ENCODE results near the gene MCRS1.
A peak's percentile ranks its signal among the peaks of the same experiment; 100 is the strongest.

Gene MCRS1

DNA sequence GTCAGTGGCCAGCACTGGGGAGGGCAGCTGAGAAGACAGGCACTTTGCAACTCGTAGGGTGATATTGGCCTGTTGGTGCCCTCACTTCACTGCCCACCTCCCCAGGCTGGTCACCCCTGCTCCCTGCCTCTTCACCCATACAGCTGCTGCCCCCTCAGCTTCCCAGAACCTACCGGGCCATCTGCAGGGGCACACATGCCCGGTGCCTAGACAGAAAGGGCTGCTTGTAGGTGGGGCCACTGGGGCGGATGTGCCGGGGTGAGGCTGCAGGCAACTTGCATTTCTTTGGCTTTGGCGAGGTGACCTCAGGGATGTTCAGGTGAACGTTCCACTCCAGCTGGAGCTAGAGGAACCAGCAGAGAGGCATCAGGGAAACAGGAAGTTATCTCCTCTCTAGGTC is 20.3 kb upstream of the MCRS1 start:
- peaks cover 57% of the 10 kb centered on the region for H3K36me3 Mint-ChIP-seq (ENCODE audit: low read depth)

DNA sequence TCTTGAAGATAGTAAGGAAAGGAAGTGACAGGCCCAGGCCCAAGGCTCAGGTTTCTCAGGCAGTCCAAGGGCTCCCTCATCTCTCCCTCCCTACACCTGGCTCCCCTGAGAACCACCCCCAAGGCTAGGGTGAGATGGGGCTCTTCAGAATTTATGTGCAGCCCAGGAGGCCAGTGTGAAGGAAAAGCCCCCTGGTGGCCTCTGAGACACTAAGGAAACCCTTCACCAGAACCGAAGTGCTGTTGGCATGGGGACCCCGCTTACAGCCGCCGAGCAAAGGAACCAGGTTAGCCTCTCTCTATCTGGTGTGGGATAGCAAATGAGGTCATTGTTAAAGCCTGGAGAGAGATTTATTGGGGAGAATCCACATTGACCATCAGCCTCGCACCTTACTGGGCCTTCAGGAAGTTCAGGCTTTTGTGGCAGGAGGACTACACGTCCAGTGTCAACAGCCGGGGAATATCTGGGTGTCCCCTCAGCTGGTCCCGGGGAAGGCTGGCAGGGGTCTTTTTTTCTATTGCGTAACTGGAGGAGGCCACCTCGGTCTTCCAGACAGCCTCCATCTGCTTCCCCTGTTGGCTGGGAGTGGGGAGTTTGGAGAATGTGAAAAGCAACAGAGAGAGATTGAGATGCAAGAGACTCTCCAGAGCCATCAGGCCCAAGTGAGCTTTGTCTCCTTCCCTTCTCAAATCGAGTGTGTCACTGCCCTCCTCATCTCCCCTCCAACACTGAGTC is 19.4 kb upstream of the MCRS1 start:
- no peak overlapping the region for H3K27ac Mint-ChIP-seq

More for the DNA sequence above, 20.3 kb upstream of the MCRS1 start:
- Mint-ChIP-seq H3K9me3 (peaks cover 3% of the 10 kb centered on the region), H3K27ac (no peak overlapping the region), H3K27me3 (no peaks in the 10 kb centered on the region), H3K4me1 (ENCODE audit: low read depth) (no peaks in the 10 kb centered on the region), H3K4me3 (no peak overlapping the region)
- no peak for DNase-seq

GRCh38 chr12:49585477-49586459 is 17.8 kb upstream of the MCRS1 start:
- H3K27ac Mint-ChIP-seq: no peak overlapping the region
- H3K4me1 Mint-ChIP-seq (ENCODE audit: low read depth): peaks cover 15% of the 10 kb centered on the region
- no peak overlapping the region for H3K4me3 Mint-ChIP-seq
- H3K9me3 Mint-ChIP-seq: peaks cover 3% of the 10 kb centered on the region
- no peaks in the 10 kb centered on the region for H3K27me3 Mint-ChIP-seq
- peaks cover 62% of the 10 kb centered on the region for H3K36me3 Mint-ChIP-seq (ENCODE audit: low read depth)
- DNase-seq: no peak

More for the DNA sequence above, 19.4 kb upstream of the MCRS1 start:
- H3K9me3 Mint-ChIP-seq: peaks cover 3% of the 10 kb centered on the region
- no peaks in the 10 kb centered on the region for H3K27me3 Mint-ChIP-seq
- peaks cover 3% of the 10 kb centered on the region for H3K4me1 Mint-ChIP-seq (ENCODE audit: low read depth)
- DNase-seq: no peak
- peaks cover 65% of the 10 kb centered on the region for H3K36me3 Mint-ChIP-seq (ENCODE audit: low read depth)
- no peak overlapping the region for H3K4me3 Mint-ChIP-seq

GRCh38 chr12:49584591-49584990 is 16.6 kb upstream of the MCRS1 start:
- Mint-ChIP-seq H3K27me3 (no peaks in the 10 kb centered on the region), H3K27ac (no peak overlapping the region), H3K36me3 (ENCODE audit: low read depth) (peaks cover 58% of the 10 kb centered on the region), H3K4me3 (no peak overlapping the region), H3K4me1 (ENCODE audit: low read depth) (peaks cover 21% of the 10 kb centered on the region), H3K9me3 (no peaks in the 10 kb centered on the region)
- DNase-seq: no peak

DNA sequence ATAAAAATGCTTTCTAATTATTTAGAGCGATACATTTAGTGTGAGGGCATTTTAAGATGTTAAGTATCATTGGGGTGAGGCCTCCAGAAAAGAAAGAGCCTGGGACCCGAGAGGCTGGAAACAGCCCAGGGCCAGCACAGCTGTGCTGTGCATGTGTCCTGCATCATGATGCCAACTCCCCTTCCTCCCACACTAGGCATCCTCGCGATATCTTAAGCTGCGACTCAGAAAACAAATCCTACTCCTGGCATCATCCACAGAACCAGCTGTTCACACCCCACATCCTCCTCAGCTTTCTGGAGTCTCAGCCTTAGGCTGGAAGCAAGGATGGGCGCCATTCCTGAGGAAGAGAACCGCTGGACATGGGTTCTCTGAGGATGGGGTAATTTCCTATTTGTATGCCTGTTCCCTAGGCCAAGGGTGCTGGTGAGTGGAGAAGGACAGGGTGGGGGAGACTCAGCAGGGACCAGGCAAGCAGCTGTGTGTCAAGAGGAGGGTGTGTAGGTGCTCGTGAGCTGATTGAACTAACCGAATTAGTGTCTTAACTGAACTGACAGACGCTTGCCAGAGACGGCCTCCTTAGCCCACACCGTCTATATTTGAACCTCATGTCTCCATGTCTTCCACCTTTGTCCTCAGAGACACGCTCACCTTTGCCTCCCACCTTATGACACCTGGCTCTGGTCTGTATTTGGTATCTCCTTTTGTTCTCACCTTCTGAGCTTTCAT is 15.6 kb upstream of the MCRS1 start:
- Mint-ChIP-seq H3K27ac (no peak overlapping the region), H3K9me3 (no peaks in the 10 kb centered on the region), H3K4me3 (no peak overlapping the region), H3K27me3 (no peaks in the 10 kb centered on the region), H3K36me3 (ENCODE audit: low read depth) (peaks cover 59% of the 10 kb centered on the region), H3K4me1 (ENCODE audit: low read depth) (peaks cover 21% of the 10 kb centered on the region)
- DNase-seq: no peak

GRCh38 chr12:49582850-49583249 is 14.9 kb upstream of the MCRS1 start:
- Mint-ChIP-seq H3K4me3 (no peak overlapping the region), H3K4me1 (ENCODE audit: low read depth) (peaks cover 21% of the 10 kb centered on the region), H3K27ac (no peak overlapping the region), H3K27me3 (no peaks in the 10 kb centered on the region), H3K36me3 (ENCODE audit: low read depth) (peaks cover 57% of the 10 kb centered on the region), H3K9me3 (no peaks in the 10 kb centered on the region)
- DNase-seq: no peak

DNA sequence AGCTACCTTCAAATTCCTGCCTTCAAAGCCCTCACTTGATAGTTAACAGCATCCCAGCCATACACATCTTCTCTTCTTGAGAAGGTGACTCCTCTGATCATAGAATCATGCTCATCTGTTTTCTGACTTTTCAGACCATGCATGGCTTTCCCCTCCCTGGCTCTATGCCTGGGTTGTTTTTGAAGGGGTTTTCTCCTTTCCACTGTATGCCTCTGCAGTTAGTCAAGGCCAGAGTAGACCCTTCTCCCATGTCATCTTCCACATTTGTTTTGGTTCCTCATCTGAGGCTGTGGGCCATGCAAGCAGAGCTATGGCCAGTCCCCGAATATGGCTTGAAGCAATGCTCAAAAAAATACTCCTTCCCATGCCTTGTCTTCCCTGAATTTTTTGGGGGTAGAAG is 14.3 kb upstream of the MCRS1 start:
- no peak for DNase-seq
- H3K27ac Mint-ChIP-seq: peak overlapping the region; percentile 8
- H3K9me3 Mint-ChIP-seq: no peaks in the 10 kb centered on the region
- H3K36me3 Mint-ChIP-seq (ENCODE audit: low read depth): peaks cover 50% of the 10 kb centered on the region
- H3K4me3 Mint-ChIP-seq: no peak overlapping the region
- H3K4me1 Mint-ChIP-seq (ENCODE audit: low read depth): peaks cover 21% of the 10 kb centered on the region
- H3K27me3 Mint-ChIP-seq: no peaks in the 10 kb centered on the region

- no peaks in the 10 kb centered on the region for H3K9me3 Mint-ChIP-seq
- H3K27me3 Mint-ChIP-seq: no peaks in the 10 kb centered on the region
- H3K36me3 Mint-ChIP-seq (ENCODE audit: low read depth): peaks cover 52% of the 10 kb centered on the region
- no peak overlapping the region for H3K4me3 Mint-ChIP-seq
- DNase-seq: peak; percentile 58
- peaks cover 21% of the 10 kb centered on the region for H3K4me1 Mint-ChIP-seq (ENCODE audit: low read depth)
- peak overlapping the region; percentile 42 for H3K27ac Mint-ChIP-seq
These were observed 12.9 kb upstream of the MCRS1 start for GRCh38 chr12:49580572-49581535.

GRCh38 chr12:49578471-49579112 is 10.7 kb upstream of the MCRS1 start:
- H3K4me3 Mint-ChIP-seq: no peak overlapping the region

GRCh38 chr12:49577589-49578315 is 9.8 kb upstream of the MCRS1 start:
- H3K27ac Mint-ChIP-seq: no peak overlapping the region
- no peak overlapping the region for H3K4me3 Mint-ChIP-seq
- peaks cover 21% of the 10 kb centered on the region for H3K4me1 Mint-ChIP-seq (ENCODE audit: low read depth)

More at GRCh38 chr12:49578471-49579112, 10.7 kb upstream of the MCRS1 start:
- Mint-ChIP-seq H3K4me1 (ENCODE audit: low read depth) (peaks cover 21% of the 10 kb centered on the region), H3K27me3 (no peaks in the 10 kb centered on the region), H3K36me3 (ENCODE audit: low read depth) (peaks cover 53% of the 10 kb centered on the region), H3K9me3 (no peaks in the 10 kb centered on the region), H3K27ac (no peak overlapping the region)
- no peak for DNase-seq

DNA sequence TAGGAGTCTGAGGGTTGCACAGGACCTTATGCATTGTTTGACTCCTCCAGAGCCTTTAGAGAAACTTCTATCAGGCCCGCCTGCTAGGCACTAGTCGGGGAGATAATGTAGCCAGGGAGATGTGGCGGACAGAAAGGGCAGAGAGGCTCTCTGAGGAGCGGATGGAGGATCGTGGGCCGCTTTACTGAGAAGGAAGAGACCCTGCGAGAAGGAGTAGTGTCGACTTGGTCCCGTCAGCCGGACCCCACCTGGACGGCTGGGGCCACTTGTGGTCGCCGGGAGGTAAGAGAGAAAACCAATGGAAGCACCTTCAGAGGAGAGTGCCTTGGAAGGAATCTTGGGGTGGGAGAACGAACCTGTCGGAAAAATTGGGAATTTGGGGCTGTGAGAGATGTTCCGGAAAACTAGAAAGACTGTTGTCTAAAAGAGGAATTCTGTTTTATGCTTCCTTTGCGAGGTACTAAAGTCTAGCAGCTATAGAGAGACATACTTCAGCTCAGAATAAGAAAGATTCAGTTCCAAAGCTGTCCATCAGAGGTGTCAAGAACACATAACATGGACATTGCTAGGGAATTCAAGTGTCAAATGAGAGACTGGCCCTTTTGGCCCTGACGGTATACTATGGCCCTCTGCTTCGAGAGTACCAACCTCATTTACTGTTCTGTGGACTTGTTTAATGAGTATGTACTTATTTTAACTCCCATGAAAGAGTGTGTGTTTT is 660 bp upstream of the MCRS1 start:
- peak overlapping the region; percentile 97 for H3K4me3 Mint-ChIP-seq
- H3K9me3 Mint-ChIP-seq: no peaks in the 10 kb centered on the region
- no peak for DNase-seq
- peaks cover 58% of the 10 kb centered on the region for H3K36me3 Mint-ChIP-seq (ENCODE audit: low read depth)
- peak overlapping the region; percentile 99 for H3K27ac Mint-ChIP-seq
- H3K4me1 Mint-ChIP-seq (ENCODE audit: low read depth): peaks cover 54% of the 10 kb centered on the region
- no peaks in the 10 kb centered on the region for H3K27me3 Mint-ChIP-seq

More at GRCh38 chr12:49577589-49578315, 9.8 kb upstream of the MCRS1 start:
- Mint-ChIP-seq H3K9me3 (no peaks in the 10 kb centered on the region), H3K27me3 (no peaks in the 10 kb centered on the region), H3K36me3 (ENCODE audit: low read depth) (peaks cover 51% of the 10 kb centered on the region)
- no peak for DNase-seq

DNA sequence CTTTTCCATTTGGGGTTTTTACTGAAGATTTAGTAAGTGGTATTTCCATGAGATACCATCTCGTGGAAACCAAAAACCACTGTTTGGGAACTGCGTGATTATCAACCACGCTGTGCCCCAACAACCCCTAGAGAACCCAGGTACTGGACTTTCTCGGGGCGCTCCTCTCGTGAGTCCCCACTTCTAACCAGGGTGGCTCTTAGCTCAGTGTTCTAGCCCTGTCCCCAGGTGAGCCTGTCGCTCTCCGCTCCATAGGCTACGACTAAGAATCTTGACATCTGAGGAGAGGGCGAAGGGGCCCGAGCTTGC is 686 bp downstream of the MCRS1 start:
- peaks cover 54% of the 10 kb centered on the region for H3K4me1 Mint-ChIP-seq (ENCODE audit: low read depth)
- H3K9me3 Mint-ChIP-seq: no peaks in the 10 kb centered on the region
- H3K27me3 Mint-ChIP-seq: no peaks in the 10 kb centered on the region
- H3K36me3 Mint-ChIP-seq (ENCODE audit: low read depth): peaks cover 63% of the 10 kb centered on the region
- H3K27ac Mint-ChIP-seq: peak overlapping the region; percentile 99
- DNase-seq: no peak
- peak overlapping the region; percentile 97 for H3K4me3 Mint-ChIP-seq
